GM12878 (cell line): Measurements from ENCODE around the gene ARAP1. TPM values are rescaled to one million over a fixed set of nuclear protein-coding genes. Genes with fewer than 3 reads are reported as not detected.

ENCODE experiments used
- ATAC-seq: fragments of 200-7000 bp; cut with Tn5 transposase; 3 replicates; pipeline ENCODE4 v1.9.1; 2020; ENCODE audit warnings: mild to moderate bottlenecking, moderate library complexity
- BruUV-seq: library from RNA; stranded (reverse); fragments of 400-500 nt; replicated peaks from 2 replicates; lab custom pipeline; 2021; lab: Mats Ljungman, UMichigan
- CTCF ChIA-PET: fragments of 300-600 bp; sonication (Branson Sonifier 250); formaldehyde crosslinking; extraction: SDS; loops from one replicate; lab custom pipeline; 2021; ENCODE audit warnings: inconsistent platforms; lab: Yijun Ruan, JAX
- POLR2A ChIA-PET: fragments of 350-600 bp; formaldehyde crosslinking; extraction: SDS; loops from one replicate; lab custom pipeline; 2021; ENCODE audit warnings: inconsistent platforms; lab: Charles Lee
- RAD21 ChIA-PET: fragments of 300-600 bp; sonication (Branson Sonifier 250); formaldehyde crosslinking; loops from one replicate; lab custom pipeline; 2023; ENCODE audit warnings: antibody characterized with exemption; ENCODE audit not compliant: unreplicated experiment; lab: Charles Lee
- SMC1A ChIA-PET: fragments of 300-600 bp; sonication (Branson Sonifier 250); formaldehyde crosslinking; loops from one replicate; lab custom pipeline; 2023; ENCODE audit not compliant: unreplicated experiment, uncharacterized antibody; lab: Charles Lee
- DNase-seq: peaks from one replicate; pipeline ENCODE4 v3.0.0-alpha.2; 2011; ENCODE audit warnings: low read depth, low spot score
- FAIRE-seq: peaks from 3 replicates; lab custom pipeline; 2011; peaks lifted over from hg19 to GRCh38; lab: Jason Lieb, UNC
- H2AFZ ChIP-seq: 2 replicates; pipeline ENCODE4 v1.6.0; 2011; ENCODE audit warnings: low read depth, low read length, control low read depth; ENCODE audit not compliant: control insufficient read depth
- H3K27ac ChIP-seq: 2 replicates; pipeline ENCODE4 v1.5.1; 2011; ENCODE audit warnings: control low read depth; ENCODE audit not compliant: control insufficient read depth, insufficient read depth
- H3K27me3 ChIP-seq, 2 experiments: replicated peaks in 1 of 2; 2 replicates each; pipeline versions ENCODE4 v1.6.0 to v1.6.1; 2011; ENCODE audit warnings: low read length in 1 of 2; ENCODE audit not compliant: control insufficient read depth in 2 of 2, insufficient read depth in 2 of 2
- H3K36me3 ChIP-seq, 2 experiments: 2 replicates each; pipeline ENCODE4 v1.5.1; 2011; ENCODE audit warnings: low read length in 1 of 2; ENCODE audit not compliant: control insufficient read depth in 2 of 2, insufficient read depth in 2 of 2
- H3K4me1 ChIP-seq: 2 replicates; pipeline ENCODE4 v1.6.1; 2011; ENCODE audit warnings: mild to moderate bottlenecking, low read length, moderate library complexity, mixed read lengths; ENCODE audit not compliant: control insufficient read depth, insufficient read depth
- H3K4me2 ChIP-seq: 2 replicates; pipeline ENCODE4 v1.6.0; 2011; ENCODE audit warnings: control low read depth; ENCODE audit not compliant: control insufficient read depth, insufficient read depth
- H3K4me3 ChIP-seq: fragments of 200-600 bp; sonication (generic); 2 replicates; pipeline ENCODE4 v1.5.1; 2016
- H3K79me2 ChIP-seq: 2 replicates; pipeline ENCODE4 v1.6.0; 2011; ENCODE audit warnings: low read length; ENCODE audit not compliant: control insufficient read depth, insufficient read depth
- H3K9ac ChIP-seq: 2 replicates; pipeline ENCODE4 v1.8.0; 2011; ENCODE audit warnings: low read length, control low read depth, mixed read lengths; ENCODE audit not compliant: control insufficient read depth, insufficient read depth
- H3K9me3 ChIP-seq: replicated peaks from 3 replicates; pipeline ENCODE4 v1.5.1; 2011; ENCODE audit warnings: mild to moderate bottlenecking, low read length; ENCODE audit not compliant: control insufficient read depth, insufficient read depth
- H4K20me1 ChIP-seq: 2 replicates; pipeline ENCODE4 v1.6.0; 2011; ENCODE audit not compliant: control insufficient read depth, insufficient read depth
- PKNOX1 ChIP-seq: fragments of 450-650 bp; IDR thresholded peaks from 2 replicates; pipeline ENCODE4 v1.6.1; 2016; ENCODE audit warnings: mild to moderate bottlenecking
- POLR2AphosphoS2 ChIP-seq: IDR thresholded peaks from 2 replicates; pipeline ENCODE4 v1.6.1; 2011; ENCODE audit warnings: low read depth, mild to moderate bottlenecking, low read length, improper control_type of control experiment, moderate library complexity
- SMAD5 ChIP-seq: IDR thresholded peaks from 2 replicates; pipeline ENCODE4 v1.6.1; 2016; ENCODE audit warnings: antibody characterized with exemption, low read depth
- SPI1 ChIP-seq: IDR thresholded peaks from 2 replicates; pipeline ENCODE4 v1.6.1; 2011; ENCODE audit warnings: low read depth, mild to moderate bottlenecking, low read length, moderate library complexity, borderline replicate concordance; ENCODE audit not compliant: insufficient read depth
- ZNF207 ChIP-seq: fragments of 450-650 bp; IDR thresholded peaks from 2 replicates; pipeline ENCODE4 v1.6.1; 2014; ENCODE audit warnings: antibody characterized with exemption, mild to moderate bottlenecking, borderline replicate concordance
- WGBS: methylation state at CpG from one replicate; pipeline ENCODE4 v1.1.6; 2016; ENCODE audit warnings: low lambda C conversion rate; ENCODE audit not compliant: insufficient replicate concordance, insufficient coverage; ENCODE audit errors: missing lambda C conversion rate; 5-methylcytosine and 5-hydroxymethylcytosine counted together
- in situ Hi-C: fragments of 300-500 bp; cut with MboI; formaldehyde crosslinking; loops from 9 replicates; pipeline ENCODE4 v1.14.3; 2018; ENCODE audit warnings: mixed read lengths
- intact Hi-C: fragments of 100-400 bp; cut with micrococcal nuclease; formaldehyde crosslinking; loops from one replicate; pipeline ENCODE4 v1.14.2; 2022; ENCODE audit not compliant: unreplicated experiment
- polyA plus RNA-seq, 11 experiments: library from polyadenylated mRNA; depleted of rRNA in 4 of 11; unstranded in 6 of 11; stranded (reverse) in 5 of 11; fragments of >200 nt; fragmentation: Nextera tagmentation in 4 of 11; fragmentation: Illumina TruSeq in 1 of 11; extraction: Ambion mirVana in 4 of 11; extraction: Trizol in 1 of 11; gene quantifications; 1 replicate in 1 of 11; 2 replicates in 10 of 11; pipeline versions ENCODE4 v1.2.1 to v1.2.3, GENCODE V29; 2011 to 2016; ENCODE audit warnings: inconsistent platforms in 2 of 11, missing spikeins in 2 of 11, low read depth in 1 of 11
- total RNA-seq, 4 experiments: library from RNA; depleted of rRNA in 3 of 4; stranded (reverse); fragments of >200 nt in 3 of 4; fragmentation: Illumina TruSeq in 1 of 4; extraction: Trizol in 1 of 4; gene quantifications; 2 replicates each; pipeline versions ENCODE4 v1.2.1 to v1.2.3, GENCODE V29; 2013 to 2021

The ARAP1 gene
- total and polyA plus RNA-seq, 10 of the 15 experiments (the other 5 are each of a cell fraction or from before 2014, with no cell fraction given): 0.55 to 102 (median 51.0) TPM

DNA sequence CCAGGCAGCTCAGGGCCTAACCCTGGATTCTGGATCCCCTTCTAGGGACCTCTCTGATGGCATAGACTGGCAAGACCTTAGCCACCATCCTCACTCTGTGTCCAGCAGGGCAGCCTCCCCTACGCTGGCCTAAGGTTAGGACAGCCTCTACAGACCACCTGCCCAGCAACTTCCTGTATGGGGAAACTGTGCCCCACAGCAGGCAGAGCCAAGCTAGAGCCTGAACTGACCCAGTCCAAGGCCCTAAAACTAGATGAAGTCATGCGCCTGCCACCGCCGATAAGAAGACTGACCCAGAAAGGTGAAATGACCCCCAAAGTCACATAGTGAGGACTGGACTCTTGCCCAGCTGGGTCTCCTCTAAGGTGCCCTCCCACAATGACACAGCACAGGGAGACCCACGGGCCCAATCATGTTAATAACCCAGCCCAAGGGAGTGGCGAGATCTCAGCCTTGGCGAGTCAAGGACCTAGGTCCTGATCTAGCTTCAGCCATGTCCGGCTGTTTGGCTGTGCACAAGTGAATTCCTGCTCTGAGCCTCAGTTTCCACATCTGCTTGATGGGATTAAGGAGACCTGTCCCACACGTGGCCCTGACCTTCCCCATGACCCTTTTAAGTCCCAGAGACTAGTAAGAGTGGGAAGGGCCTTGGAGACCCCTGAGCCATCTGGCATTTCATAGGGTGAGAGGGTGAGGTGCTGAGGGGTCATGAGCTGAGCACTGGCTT, 24.1 kb upstream of the ARAP1 start:
- ChIA-PET POLR2A (interaction anchor here (0.5 to 0.6 kb wide), 2 partner anchors 11 to 673 kb away, joined by 3 read pairs; no protein-coding TSS in a partner anchor), SMC1A (interaction anchor here (0.9 to 1.2 kb wide), 2 partner anchors 16 to 646 kb away, joined by 3 read pairs; no protein-coding TSS in a partner anchor), RAD21 (interaction anchor here (1.0 to 1.5 kb wide), 2 partner anchors 17 to 51 kb away, joined by 3 to 6 read pairs; no protein-coding TSS in a partner anchor), CTCF (interaction anchor here (0.6 to 1.3 kb wide), 3 partner anchors 13 to 51 kb away, joined by 3 to 5 read pairs (median 4); no protein-coding TSS in a partner anchor)
- WGBS: 68% methylated on average over 9 of the region's 9 CpGs
- TF ChIP-seq SPI1: no peak
- TF ChIP-seq POLR2AphosphoS2: no peak
- TF ChIP-seq PKNOX1: no peak
- no peak for TF ChIP-seq SMAD5
- no peak for TF ChIP-seq ZNF207
- Histone ChIP-seq H3K27ac (no peak overlapping the region), H3K4me1 (peaks cover 3% of the 10 kb centered on the region; the same call in 1 of the 2 replicates), H3K79me2 (no peaks in the 10 kb centered on the region), H3K4me3 (no peak overlapping the region), H4K20me1 (no peaks in the 10 kb centered on the region), H3K27me3 (no peaks in the 10 kb centered on the region), H3K4me2 (no peak overlapping the region), H3K9me3 (no peaks in the 10 kb centered on the region), H3K9ac (no peak overlapping the region), H3K36me3 (no peaks in the 10 kb centered on the region), H2AFZ (no peak overlapping the region)
- no peak for FAIRE-seq
- in situ Hi-C loops (no loop called here), intact Hi-C loops (no loop called here)
- no peak for DNase-seq
- no TSS peak for BruUV-seq
- ATAC-seq: no peak
